Karpas-422 (cell line): ENCODE data around the gene GLMN. TPM values are rescaled to one million over a fixed set of nuclear protein-coding genes. Genes with fewer than 3 reads are reported as not detected.
A peak's percentile ranks its signal among the peaks of the same experiment; 100 is the strongest.

Experiments used
- DNase-seq: peaks from one replicate; pipeline ENCODE4 v3.0.0-alpha.2; 2015
- H2AFZ ChIP-seq: fragments of 200-600 bp; sonication (generic); 2 replicates; pipeline ENCODE4 v1.6.1; 2014; ENCODE audit warnings: antibody characterized with exemption, low read length, mixed read lengths
- H3K27ac ChIP-seq: fragments of 200-600 bp; sonication (generic); 2 replicates; pipeline ENCODE4 v1.5.1; 2014; ENCODE audit warnings: mild to moderate bottlenecking, low read length, moderate library complexity
- H3K27me3 ChIP-seq: fragments of 200-600 bp; sonication (generic); 2 replicates; pipeline ENCODE4 v1.6.1; 2014; ENCODE audit warnings: low read length, mixed read lengths
- H3K36me3 ChIP-seq: fragments of 200-600 bp; sonication (generic); 2 replicates; pipeline ENCODE4 v1.6.1; 2014; ENCODE audit warnings: low read length, mixed read lengths; ENCODE audit not compliant: insufficient read depth
- H3K4me1 ChIP-seq: fragments of 200-600 bp; sonication (generic); 2 replicates; pipeline ENCODE4 v1.6.1; 2014; ENCODE audit warnings: mild to moderate bottlenecking, low read length, mixed read lengths
- H3K4me2 ChIP-seq: fragments of 200-600 bp; sonication (generic); 2 replicates; pipeline ENCODE4 v1.6.1; 2014; ENCODE audit warnings: low read length, low read depth, mild to moderate bottlenecking; ENCODE audit not compliant: poor library complexity, severe bottlenecking
- H3K4me3 ChIP-seq: fragments of 200-600 bp; sonication (generic); 2 replicates; pipeline ENCODE4 v1.5.1; 2014; ENCODE audit warnings: mild to moderate bottlenecking, antibody characterized with exemption, low read length, mixed read lengths
- H3K79me2 ChIP-seq: fragments of 200-600 bp; sonication (generic); 2 replicates; pipeline ENCODE4 v1.6.1; 2014; ENCODE audit warnings: mild to moderate bottlenecking, low read length, mixed read lengths
- H3K9ac ChIP-seq: fragments of 200-600 bp; sonication (generic); 2 replicates; pipeline ENCODE4 v1.6.0; 2014; ENCODE audit warnings: low read length
- H3K9me2 ChIP-seq: fragments of 200-600 bp; sonication (generic), shearing (Covaris generic); replicated peaks from 2 replicates; pipeline ENCODE4 v1.6.0; 2014; ENCODE audit warnings: mild to moderate bottlenecking, low read length, moderate library complexity; ENCODE audit not compliant: insufficient read depth
- H3K9me3 ChIP-seq: fragments of 300-700, 200-600 bp; sonication (generic); 2 replicates; pipeline ENCODE4 v1.6.1; 2014; ENCODE audit warnings: low read length, mixed read lengths
- H4K20me1 ChIP-seq: fragments of 200-600 bp; sonication (generic); 2 replicates; pipeline ENCODE4 v1.6.1; 2014; ENCODE audit warnings: mild to moderate bottlenecking, antibody characterized with exemption, low read length, low read depth; ENCODE audit not compliant: insufficient read depth
- total RNA-seq: library from RNA; depleted of rRNA; stranded (reverse); fragments of >200 nt; shearing (Covaris generic); gene quantifications from 2 replicates; pipeline ENCODE4 v1.2.3, GENCODE V29; 2014; ENCODE audit warnings: low replicate concordance; rRNA removed

GLMN gene
- total RNA-seq: 21.2 and 22.7 TPM in 2 replicates

GRCh38 chr1:92298573-92299476, at the start of gene GLMN, which contains the start of gene RPAP2:
TSS of gene GLMN (minus strand) at chr1:92298987. CDS start at chr1:92297999, 988 bp downstream.
TSS of gene RPAP2 (plus strand) at chr1:92299059. CDS start at chr1:92299074, 15 bp downstream.
- Histone ChIP-seq H3K4me1 (peaks cover 23% of the 10 kb centered on the region), H3K9me3 (no peaks in the 10 kb centered on the region), H3K79me2 (peaks cover 78% of the 10 kb centered on the region), H3K36me3 (peaks cover 34% of the 10 kb centered on the region), H2AFZ (peak within 1 kb of the TSS; percentile 99), H3K9me2 (no peaks in the 10 kb centered on the region), H3K27ac (peak within 1 kb of the TSS; percentile 70), H3K9ac (peak within 1 kb of the TSS; percentile 93), H4K20me1 (no peaks in the 10 kb centered on the region), H3K4me3 (peak within 1 kb of the TSS; percentile 97), H3K4me2 (peak within 1 kb of the TSS; percentile 95), H3K27me3 (no peaks in the 10 kb centered on the region)
- DNase-seq: peak; percentile 94

- H3K9me3 ChIP-seq: no peaks in the 10 kb centered on the region
- H3K4me2 ChIP-seq: no peak overlapping the region
- no peak overlapping the region for H2AFZ ChIP-seq
- no peak overlapping the region for H3K4me3 ChIP-seq
- H3K36me3 ChIP-seq: peaks cover 41% of the 10 kb centered on the region
- DNase-seq: no peak
- no peaks in the 10 kb centered on the region for H3K27me3 ChIP-seq
- H3K79me2 ChIP-seq: peaks cover 3% of the 10 kb centered on the region; the same call in 1 of the 2 replicates
- H3K9me2 ChIP-seq: no peaks in the 10 kb centered on the region
- no peaks in the 10 kb centered on the region for H3K4me1 ChIP-seq
- no peak overlapping the region for H3K27ac ChIP-seq
- H3K9ac ChIP-seq: no peak overlapping the region
- no peaks in the 10 kb centered on the region for H4K20me1 ChIP-seq
Observed at GRCh38 chr1:92346866-92347640, 48.3 kb upstream of the GLMN start.

- Histone ChIP-seq H3K27ac (no peak overlapping the region), H3K9me3 (no peaks in the 10 kb centered on the region), H3K4me2 (no peak overlapping the region), H3K79me2 (peaks cover 3% of the 10 kb centered on the region; the same call in 1 of the 2 replicates), H3K27me3 (no peaks in the 10 kb centered on the region), H3K9me2 (no peaks in the 10 kb centered on the region), H3K9ac (no peak overlapping the region), H3K4me1 (no peaks in the 10 kb centered on the region), H2AFZ (no peak overlapping the region), H4K20me1 (no peaks in the 10 kb centered on the region), H3K36me3 (peaks cover 11% of the 10 kb centered on the region), H3K4me3 (no peak overlapping the region)
- no peak for DNase-seq
Observed at GRCh38 chr1:92343061-92343460, 44.3 kb upstream of the GLMN start.

DNA sequence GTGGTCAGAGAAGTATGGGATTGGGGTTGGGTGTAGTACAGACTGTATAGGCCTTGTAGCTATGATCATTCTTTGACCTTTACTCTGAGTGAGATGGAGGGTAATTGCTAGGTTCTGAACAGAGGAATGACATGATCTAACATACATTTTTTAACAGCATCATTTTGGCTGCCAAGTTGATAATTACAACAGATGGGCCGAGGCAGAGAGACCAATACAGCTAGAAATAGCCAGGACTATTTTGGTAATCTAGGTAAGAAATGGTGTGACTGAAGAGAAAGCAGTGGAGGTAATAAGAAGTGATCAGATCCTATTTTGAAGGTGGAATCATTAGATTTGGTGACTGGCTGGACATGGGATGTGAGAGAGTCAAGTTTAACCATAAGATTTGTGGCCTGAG, 43.6 kb upstream of the GLMN start:
- DNase-seq: no peak
- H3K79me2 ChIP-seq: peaks cover 3% of the 10 kb centered on the region; the same call in 1 of the 2 replicates

DNA sequence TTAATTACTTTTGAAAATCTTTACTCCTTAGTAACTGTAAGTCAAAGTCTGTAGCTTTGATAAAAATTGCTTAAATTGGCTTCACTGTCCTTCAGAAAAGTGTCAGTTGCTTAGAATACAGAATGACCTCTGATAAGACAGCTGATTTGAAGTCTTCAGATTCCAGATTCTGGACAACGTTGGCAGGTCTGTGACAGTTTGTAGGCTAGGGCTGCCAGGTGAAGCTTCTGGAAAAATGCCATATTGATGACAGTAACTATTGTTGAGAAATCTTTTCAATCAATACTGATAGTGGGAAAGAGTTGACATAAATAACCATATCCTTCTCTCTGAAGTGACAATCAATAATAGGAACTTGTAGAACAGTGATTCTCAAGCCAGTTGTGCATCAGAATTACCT, 41.4 kb upstream of the GLMN start:
- no peak overlapping the region for H3K9ac ChIP-seq
- H3K9me3 ChIP-seq: no peaks in the 10 kb centered on the region
- no peaks in the 10 kb centered on the region for H3K79me2 ChIP-seq
- no peaks in the 10 kb centered on the region for H3K27me3 ChIP-seq
- H3K27ac ChIP-seq: no peak overlapping the region
- H3K4me1 ChIP-seq: no peaks in the 10 kb centered on the region
- no peaks in the 10 kb centered on the region for H4K20me1 ChIP-seq
- no peak for DNase-seq
- H3K4me2 ChIP-seq: no peak overlapping the region
- no peaks in the 10 kb centered on the region for H3K9me2 ChIP-seq
- no peak overlapping the region for H3K4me3 ChIP-seq
- peaks cover 16% of the 10 kb centered on the region; the same call in 1 of the 2 replicates for H3K36me3 ChIP-seq
- H2AFZ ChIP-seq: no peak overlapping the region

More for the DNA sequence above, 43.6 kb upstream of the GLMN start:
- H2AFZ ChIP-seq: no peak overlapping the region
- H3K36me3 ChIP-seq: peaks cover 7% of the 10 kb centered on the region; the same call in 1 of the 2 replicates
- no peaks in the 10 kb centered on the region for H3K9me3 ChIP-seq
- H3K4me2 ChIP-seq: no peak overlapping the region
- H3K4me1 ChIP-seq: no peaks in the 10 kb centered on the region
- no peaks in the 10 kb centered on the region for H3K9me2 ChIP-seq
- H3K4me3 ChIP-seq: no peak overlapping the region
- no peak overlapping the region for H3K9ac ChIP-seq
- H3K27ac ChIP-seq: no peak overlapping the region
- no peaks in the 10 kb centered on the region for H4K20me1 ChIP-seq
- no peaks in the 10 kb centered on the region for H3K27me3 ChIP-seq

GRCh38 chr1:92333668-92334067, 34.9 kb upstream of the GLMN start:
- Histone ChIP-seq H3K36me3 (peaks cover 30% of the 10 kb centered on the region), H3K27me3 (no peaks in the 10 kb centered on the region), H3K79me2 (peaks cover 18% of the 10 kb centered on the region; the same call in 1 of the 2 replicates), H3K4me1 (peaks cover 8% of the 10 kb centered on the region; the same call in 1 of the 2 replicates), H3K4me3 (no peak overlapping the region), H3K9ac (no peak overlapping the region), H4K20me1 (no peaks in the 10 kb centered on the region), H3K9me2 (no peaks in the 10 kb centered on the region), H3K4me2 (no peak overlapping the region), H3K9me3 (no peaks in the 10 kb centered on the region), H2AFZ (no peak overlapping the region), H3K27ac (no peak overlapping the region)
- no peak for DNase-seq

DNA sequence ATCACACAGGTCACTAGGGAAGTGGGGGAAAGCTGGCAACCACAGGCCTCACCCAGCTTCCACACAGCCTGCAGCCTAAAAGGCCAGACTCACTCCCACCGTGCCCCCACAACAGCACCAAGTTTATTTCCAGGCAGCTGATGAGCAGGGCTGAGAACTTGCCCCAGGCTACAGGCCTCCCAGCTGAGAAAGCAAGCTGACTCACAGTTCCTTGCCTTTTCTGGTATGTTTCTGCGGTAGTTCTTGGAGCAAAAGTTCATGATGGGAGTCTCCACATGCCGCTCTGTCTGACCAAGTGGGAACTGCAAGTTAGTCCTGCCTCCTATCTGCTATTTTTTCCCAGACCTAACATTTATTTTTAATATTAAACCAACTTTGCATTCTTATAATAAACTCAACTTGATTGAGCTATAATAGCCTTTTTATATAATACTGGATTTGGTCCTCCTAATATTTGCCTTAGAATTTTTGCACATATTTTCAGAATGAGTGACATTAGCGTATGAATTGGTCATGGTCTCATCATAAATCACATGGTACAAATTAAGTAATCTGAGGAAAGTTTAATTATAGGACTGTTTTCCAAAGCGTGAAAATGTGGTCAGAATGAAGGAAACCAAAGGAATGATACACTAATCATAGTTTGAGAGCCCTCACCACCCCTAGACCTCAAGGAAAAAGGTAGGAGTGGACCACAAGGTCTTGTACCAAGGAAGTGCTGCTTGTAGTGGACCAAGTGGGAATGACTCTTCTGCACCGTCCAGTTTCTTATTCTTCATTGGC, 30.8 kb upstream of the GLMN start:
- Histone ChIP-seq H3K4me3 (no peak overlapping the region), H3K9me3 (no peaks in the 10 kb centered on the region), H3K27me3 (no peaks in the 10 kb centered on the region), H3K9me2 (no peaks in the 10 kb centered on the region), H3K27ac (no peak overlapping the region), H2AFZ (no peak overlapping the region), H3K4me1 (peaks cover 8% of the 10 kb centered on the region; the same call in 1 of the 2 replicates), H4K20me1 (no peaks in the 10 kb centered on the region), H3K9ac (no peak overlapping the region), H3K4me2 (no peak overlapping the region), H3K79me2 (peaks cover 24% of the 10 kb centered on the region), H3K36me3 (peaks cover 49% of the 10 kb centered on the region)
- DNase-seq: no peak
